ENCODE measurements around the gene TRPM2.

DNA sequence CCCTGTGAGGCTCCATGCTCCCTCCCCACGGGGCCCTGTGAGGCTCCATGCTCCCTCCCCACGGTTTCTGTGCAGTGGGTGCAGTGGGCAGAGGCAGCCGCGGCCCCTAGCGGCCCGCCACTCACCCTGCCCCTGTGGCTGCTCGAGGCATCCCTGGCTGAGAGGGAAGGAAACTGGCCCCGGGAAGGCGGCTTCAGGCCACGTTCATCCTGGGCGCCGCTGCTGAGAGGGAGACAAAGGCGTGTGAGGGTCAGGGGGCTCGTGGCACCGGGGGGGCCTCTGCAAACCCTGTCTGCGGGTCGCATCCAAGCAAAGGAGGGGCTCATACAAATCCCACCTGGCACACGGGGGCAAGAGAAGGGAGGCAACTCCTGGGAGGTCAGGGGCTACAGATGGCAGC, 22.7 kb upstream of the TRPM2 start:
- TF ChIP-seq, protein P1, sequence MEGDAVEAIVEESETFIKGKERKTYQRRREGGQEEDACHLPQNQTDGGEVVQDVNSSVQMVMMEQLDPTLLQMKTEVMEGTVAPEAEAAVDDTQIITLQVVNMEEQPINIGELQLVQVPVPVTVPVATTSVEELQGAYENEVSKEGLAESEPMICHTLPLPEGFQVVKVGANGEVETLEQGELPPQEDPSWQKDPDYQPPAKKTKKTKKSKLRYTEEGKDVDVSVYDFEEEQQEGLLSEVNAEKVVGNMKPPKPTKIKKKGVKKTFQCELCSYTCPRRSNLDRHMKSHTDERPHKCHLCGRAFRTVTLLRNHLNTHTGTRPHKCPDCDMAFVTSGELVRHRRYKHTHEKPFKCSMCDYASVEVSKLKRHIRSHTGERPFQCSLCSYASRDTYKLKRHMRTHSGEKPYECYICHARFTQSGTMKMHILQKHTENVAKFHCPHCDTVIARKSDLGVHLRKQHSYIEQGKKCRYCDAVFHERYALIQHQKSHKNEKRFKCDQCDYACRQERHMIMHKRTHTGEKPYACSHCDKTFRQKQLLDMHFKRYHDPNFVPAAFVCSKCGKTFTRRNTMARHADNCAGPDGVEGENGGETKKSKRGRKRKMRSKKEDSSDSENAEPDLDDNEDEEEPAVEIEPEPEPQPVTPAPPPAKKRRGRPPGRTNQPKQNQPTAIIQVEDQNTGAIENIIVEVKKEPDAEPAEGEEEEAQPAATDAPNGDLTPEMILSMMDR (conservative IDR thresholded peaks at IDR 0.05 in 1 of 2, IDR thresholded peaks at IDR 0.05 in 1 of 2; ENCODE audit: low read depth in 1 of 2, low read length in 2 of 2), result no peak
- no peak for TF ChIP-seq EZH2 (IDR thresholded peaks at IDR 0.05; ENCODE audit: low read length, missing control alignments)
